BJ (cell line): ENCODE data around the gene SNRPA1. TPM values are rescaled to one million over a fixed set of nuclear protein-coding genes. Genes with fewer than 3 reads are reported as not detected.
A peak's percentile ranks its signal among the peaks of the same experiment; 100 is the strongest.

ENCODE experiments used
- CTCF ChIA-PET: fragments of 350-600 bp; formaldehyde crosslinking; extraction: SDS; loops from one replicate; lab custom pipeline; 2021; ENCODE audit warnings: antibody characterized with exemption, inconsistent platforms; lab: Yijun Ruan, JAX
- POLR2A ChIA-PET: fragments of 300-600 bp; sonication (Branson Sonifier 250); formaldehyde crosslinking; extraction: SDS; loops from one replicate; lab custom pipeline; 2021; ENCODE audit warnings: antibody characterized with exemption; lab: Charles Lee
- DNase-seq: peaks from one replicate; pipeline ENCODE4 v3.0.0-alpha.2; 2011; ENCODE audit warnings: low read depth
- H3K27me3 ChIP-seq: 2 replicates; pipeline ENCODE4 v1.6.0; 2011; ENCODE audit warnings: low read length; ENCODE audit not compliant: control insufficient read depth, insufficient read depth
- H3K36me3 ChIP-seq: 2 replicates; pipeline ENCODE4 v1.5.1; 2011; ENCODE audit warnings: low read length; ENCODE audit not compliant: control insufficient read depth, insufficient read depth
- H3K4me3 ChIP-seq: 2 replicates; pipeline ENCODE4 v1.5.1; 2011; ENCODE audit warnings: low read depth, mild to moderate bottlenecking, control low read depth, low read length
- polyA plus RNA-seq: library from polyadenylated mRNA; depleted of rRNA; stranded (reverse); fragments of >200 nt; gene quantifications from 2 replicates; pipeline ENCODE4 v1.2.3, GENCODE V29; 2011
- TF ChIP-seq, protein P1 (sequence below): IDR thresholded peaks from 2 replicates; pipeline ENCODE4 v1.5.1; 2011; ENCODE audit warnings: low read depth, mild to moderate bottlenecking, control low read depth, inconsistent platforms, low read length, moderate library complexity; ENCODE audit not compliant: insufficient read depth

The SNRPA1 gene
- polyA plus RNA-seq, 1 experiment = 27.0 TPM

GRCh38 chr15:101254157-101255050, 40.6 kb downstream of the SNRPA1 start:
- DNase-seq = no peak
- CTCF ChIA-PET = interaction anchor here (1.0 to 2.2 kb wide), 8 partner anchors 13 to 337 kb away, joined by 3 to 9 read pairs (median 4); no protein-coding TSS in a partner anchor
- TF ChIP-seq, protein P1, sequence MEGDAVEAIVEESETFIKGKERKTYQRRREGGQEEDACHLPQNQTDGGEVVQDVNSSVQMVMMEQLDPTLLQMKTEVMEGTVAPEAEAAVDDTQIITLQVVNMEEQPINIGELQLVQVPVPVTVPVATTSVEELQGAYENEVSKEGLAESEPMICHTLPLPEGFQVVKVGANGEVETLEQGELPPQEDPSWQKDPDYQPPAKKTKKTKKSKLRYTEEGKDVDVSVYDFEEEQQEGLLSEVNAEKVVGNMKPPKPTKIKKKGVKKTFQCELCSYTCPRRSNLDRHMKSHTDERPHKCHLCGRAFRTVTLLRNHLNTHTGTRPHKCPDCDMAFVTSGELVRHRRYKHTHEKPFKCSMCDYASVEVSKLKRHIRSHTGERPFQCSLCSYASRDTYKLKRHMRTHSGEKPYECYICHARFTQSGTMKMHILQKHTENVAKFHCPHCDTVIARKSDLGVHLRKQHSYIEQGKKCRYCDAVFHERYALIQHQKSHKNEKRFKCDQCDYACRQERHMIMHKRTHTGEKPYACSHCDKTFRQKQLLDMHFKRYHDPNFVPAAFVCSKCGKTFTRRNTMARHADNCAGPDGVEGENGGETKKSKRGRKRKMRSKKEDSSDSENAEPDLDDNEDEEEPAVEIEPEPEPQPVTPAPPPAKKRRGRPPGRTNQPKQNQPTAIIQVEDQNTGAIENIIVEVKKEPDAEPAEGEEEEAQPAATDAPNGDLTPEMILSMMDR = no peak

DNA sequence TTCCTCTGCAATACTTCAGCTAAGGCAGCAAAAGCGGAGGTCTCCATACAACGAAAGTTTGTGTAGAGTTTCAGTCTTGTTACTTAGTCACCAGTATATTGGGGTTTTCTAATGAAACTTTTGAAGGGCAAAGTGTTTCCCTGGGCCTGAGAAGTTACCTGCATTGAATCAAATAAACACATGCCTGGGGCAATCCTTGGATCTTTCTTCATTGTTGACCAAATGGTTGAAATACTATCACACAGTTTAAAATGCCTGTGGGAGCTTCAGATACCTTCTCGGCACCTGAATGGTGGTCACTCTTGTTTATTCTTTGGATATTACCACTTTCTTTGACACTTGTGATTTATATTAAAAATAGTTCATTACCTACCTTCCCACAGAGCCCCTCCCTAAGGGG, 42.2 kb downstream of the SNRPA1 start:
- no peaks in the 10 kb centered on the region for H3K36me3 ChIP-seq
- H3K4me3 ChIP-seq = peak overlapping the region; percentile 78
- ChIA-PET CTCF (interaction anchor here (1.1 to 1.8 kb wide), 5 partner anchors 9 to 244 kb away, joined by 3 to 12 read pairs (median 6); no protein-coding TSS in a partner anchor), POLR2A (no interaction called here)
- H3K27me3 ChIP-seq = no peaks in the 10 kb centered on the region
- DNase-seq = no peak
- TF ChIP-seq, protein P1 = no peak

More at GRCh38 chr15:101254157-101255050, 40.6 kb downstream of the SNRPA1 start:
- POLR2A ChIA-PET = no interaction called here
- no peaks in the 10 kb centered on the region for H3K36me3 ChIP-seq
- H3K4me3 ChIP-seq = no peak overlapping the region
- no peaks in the 10 kb centered on the region for H3K27me3 ChIP-seq

GRCh38 chr15:101251830-101252820, 42.9 kb downstream of the SNRPA1 start, which contains the start of gene CHSY1:
Gene CHSY1 (minus strand): TSS chr15:101252048. CDS start chr15:101251456, 592 bp downstream.
- TF ChIP-seq, protein P1 = no peak
- CTCF ChIA-PET = interaction anchor here (0.7 to 2.8 kb wide), 14 partner anchors 10 to 334 kb away, joined by 3 to 15 read pairs (median 5); no protein-coding TSS in a partner anchor
- POLR2A ChIA-PET = interaction anchor here (0.6 to 1.2 kb wide), 9 partner anchors 63 to 582 kb away, joined by 3 to 10 read pairs (median 8); no protein-coding TSS in a partner anchor
- H3K36me3 ChIP-seq = no peaks in the 10 kb centered on the region
- DNase-seq = peak; percentile 58
- H3K4me3 ChIP-seq = peak within 1 kb of the TSS; percentile 78
- no peaks in the 10 kb centered on the region for H3K27me3 ChIP-seq

DNA sequence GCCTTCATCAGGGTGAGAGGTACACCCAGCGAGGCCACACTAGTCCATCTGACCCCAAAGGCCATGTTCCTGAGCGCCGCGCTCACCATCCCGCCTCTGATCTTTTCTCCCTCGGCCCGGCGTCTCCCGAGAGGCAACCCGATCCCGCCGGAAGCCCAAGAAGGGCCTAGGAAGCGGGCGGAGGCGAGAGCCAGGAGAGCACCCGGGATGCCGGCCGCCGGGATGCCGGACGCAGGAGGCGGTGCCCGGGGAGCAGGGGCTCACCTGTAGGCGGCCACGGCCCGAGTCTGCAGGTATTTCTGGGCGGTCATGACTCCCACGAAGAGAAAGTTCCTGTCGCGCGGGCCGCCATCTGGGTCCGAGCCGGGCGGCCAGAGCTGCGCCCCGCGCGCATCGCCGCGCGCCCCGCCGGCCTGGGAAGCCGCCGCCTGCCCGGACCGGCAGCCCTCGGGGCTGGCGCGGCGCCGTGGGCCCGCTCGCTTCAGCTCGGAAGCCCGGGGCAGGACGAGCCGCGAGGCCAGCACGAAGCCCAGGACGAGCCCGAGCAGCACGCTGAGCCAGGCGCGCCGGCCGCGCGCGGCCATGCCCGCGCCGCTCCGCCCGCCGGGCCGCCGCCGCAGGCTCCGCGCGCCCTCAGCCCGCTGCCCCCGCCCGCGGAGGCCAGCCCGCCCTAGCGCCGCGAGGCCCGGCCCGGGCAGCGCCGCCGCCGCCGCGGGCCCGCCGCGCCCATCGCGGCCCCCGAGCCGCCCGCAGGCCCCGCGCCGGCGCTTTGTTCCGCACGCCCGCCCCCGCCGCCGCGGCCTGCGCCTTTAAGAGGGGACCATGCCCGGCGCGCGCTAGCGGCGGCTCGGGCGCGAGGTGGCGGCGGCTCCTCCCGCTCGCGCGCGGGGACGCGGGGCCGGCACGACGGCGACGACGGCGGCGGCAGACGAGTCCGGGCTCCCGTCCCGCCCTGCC, 43.9 kb downstream of the SNRPA1 start:
- POLR2A ChIA-PET = interaction anchor here (1.2 kb wide), 1 partner anchor 63 kb away, joined by 9 read pairs; no protein-coding TSS in a partner anchor
- no peaks in the 10 kb centered on the region for H3K36me3 ChIP-seq
- DNase-seq = no peak
- H3K4me3 ChIP-seq = peak overlapping the region; percentile 78
- no peaks in the 10 kb centered on the region for H3K27me3 ChIP-seq
- CTCF ChIA-PET = interaction anchor here (0.7 to 2.8 kb wide), 14 partner anchors 11 to 333 kb away, joined by 3 to 15 read pairs (median 5); no protein-coding TSS in a partner anchor
- TF ChIP-seq, protein P1 = no peak
